GM13976 (cell line): Measurements from ENCODE around the gene BTBD16.

Experiments
- DNase-seq: peaks from one replicate; pipeline ENCODE4 v3.0.0; 2012; ENCODE audit warnings: low spot score
- in situ Hi-C: fragments of 300-500 bp; cut with MboI; formaldehyde crosslinking; loops from one replicate; pipeline ENCODE4 v1.12.0; 2022; ENCODE audit warnings: low sequenced_read_pairs, mixed read lengths, inconsistent platforms; ENCODE audit not compliant: unreplicated experiment
- TF ChIP-seq, protein P1 (sequence below): IDR thresholded peaks from 2 replicates; pipeline ENCODE4 v1.5.1; 2012; ENCODE audit warnings: borderline replicate concordance, mild to moderate bottlenecking; ENCODE audit not compliant: insufficient read depth; ENCODE audit errors: extremely low read depth, missing control alignments, control extremely low read depth

BTBD16 gene

DNA sequence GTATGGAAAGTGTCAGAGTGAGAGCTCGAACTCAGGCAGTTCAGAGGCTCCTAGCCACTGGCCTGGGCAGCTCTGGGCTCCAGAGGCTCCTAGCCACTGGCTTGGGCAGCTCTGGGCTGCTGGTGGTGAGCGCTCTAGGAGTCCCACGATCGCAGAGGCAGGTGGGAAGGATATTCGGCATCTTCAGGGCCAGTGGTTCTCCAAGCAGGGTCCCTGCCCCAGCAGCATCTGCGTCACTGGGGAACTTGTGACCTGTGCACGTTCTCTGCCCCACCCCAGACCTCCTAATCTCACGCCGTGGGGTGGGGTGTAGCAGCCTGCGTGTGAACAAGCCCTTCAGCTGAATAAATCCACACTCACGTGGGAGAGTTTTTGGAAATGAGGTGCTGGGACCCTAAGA is 25.2 kb upstream of the BTBD16 start:
- TF ChIP-seq, protein P1, sequence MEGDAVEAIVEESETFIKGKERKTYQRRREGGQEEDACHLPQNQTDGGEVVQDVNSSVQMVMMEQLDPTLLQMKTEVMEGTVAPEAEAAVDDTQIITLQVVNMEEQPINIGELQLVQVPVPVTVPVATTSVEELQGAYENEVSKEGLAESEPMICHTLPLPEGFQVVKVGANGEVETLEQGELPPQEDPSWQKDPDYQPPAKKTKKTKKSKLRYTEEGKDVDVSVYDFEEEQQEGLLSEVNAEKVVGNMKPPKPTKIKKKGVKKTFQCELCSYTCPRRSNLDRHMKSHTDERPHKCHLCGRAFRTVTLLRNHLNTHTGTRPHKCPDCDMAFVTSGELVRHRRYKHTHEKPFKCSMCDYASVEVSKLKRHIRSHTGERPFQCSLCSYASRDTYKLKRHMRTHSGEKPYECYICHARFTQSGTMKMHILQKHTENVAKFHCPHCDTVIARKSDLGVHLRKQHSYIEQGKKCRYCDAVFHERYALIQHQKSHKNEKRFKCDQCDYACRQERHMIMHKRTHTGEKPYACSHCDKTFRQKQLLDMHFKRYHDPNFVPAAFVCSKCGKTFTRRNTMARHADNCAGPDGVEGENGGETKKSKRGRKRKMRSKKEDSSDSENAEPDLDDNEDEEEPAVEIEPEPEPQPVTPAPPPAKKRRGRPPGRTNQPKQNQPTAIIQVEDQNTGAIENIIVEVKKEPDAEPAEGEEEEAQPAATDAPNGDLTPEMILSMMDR = no peak
- DNase-seq = no peak
- in situ Hi-C loops = no loop called here

DNA sequence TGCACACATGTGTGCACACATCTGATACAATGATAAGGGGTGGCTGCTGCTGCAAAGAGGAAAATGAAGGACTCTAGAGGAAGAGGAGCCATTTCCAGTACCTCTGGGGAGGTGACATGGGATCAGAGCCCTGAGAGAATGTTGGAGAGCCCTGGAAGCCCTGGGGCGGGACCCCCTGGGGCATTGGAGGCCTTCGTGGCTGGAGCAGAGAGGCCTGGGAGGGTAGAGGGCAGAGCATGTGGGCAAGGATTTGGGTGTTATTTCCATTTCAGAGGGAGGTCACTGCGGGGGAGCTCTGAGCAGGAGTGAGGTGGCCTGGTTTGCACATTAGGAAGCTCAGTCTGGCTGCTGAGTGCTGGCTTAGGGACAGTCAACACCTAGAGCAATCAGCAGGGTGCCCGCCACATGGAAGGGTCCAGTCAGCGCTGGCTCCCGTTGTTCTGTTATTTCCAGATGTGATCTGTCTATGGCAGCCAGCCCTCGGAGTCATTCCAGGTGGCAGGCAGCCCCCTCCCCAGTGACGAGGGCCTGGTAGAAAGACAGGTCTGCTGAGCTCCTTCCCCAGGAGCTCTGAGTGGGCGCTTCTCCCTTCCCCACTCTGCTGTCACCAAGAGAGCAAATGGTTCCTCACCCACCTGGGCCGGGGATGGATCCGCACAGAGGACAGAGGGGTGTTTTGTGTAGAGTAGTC is 24.1 kb upstream of the BTBD16 start:
- DNase-seq = no peak
- TF ChIP-seq, protein P1 = no peak
- in situ Hi-C loops = no loop called here

DNA sequence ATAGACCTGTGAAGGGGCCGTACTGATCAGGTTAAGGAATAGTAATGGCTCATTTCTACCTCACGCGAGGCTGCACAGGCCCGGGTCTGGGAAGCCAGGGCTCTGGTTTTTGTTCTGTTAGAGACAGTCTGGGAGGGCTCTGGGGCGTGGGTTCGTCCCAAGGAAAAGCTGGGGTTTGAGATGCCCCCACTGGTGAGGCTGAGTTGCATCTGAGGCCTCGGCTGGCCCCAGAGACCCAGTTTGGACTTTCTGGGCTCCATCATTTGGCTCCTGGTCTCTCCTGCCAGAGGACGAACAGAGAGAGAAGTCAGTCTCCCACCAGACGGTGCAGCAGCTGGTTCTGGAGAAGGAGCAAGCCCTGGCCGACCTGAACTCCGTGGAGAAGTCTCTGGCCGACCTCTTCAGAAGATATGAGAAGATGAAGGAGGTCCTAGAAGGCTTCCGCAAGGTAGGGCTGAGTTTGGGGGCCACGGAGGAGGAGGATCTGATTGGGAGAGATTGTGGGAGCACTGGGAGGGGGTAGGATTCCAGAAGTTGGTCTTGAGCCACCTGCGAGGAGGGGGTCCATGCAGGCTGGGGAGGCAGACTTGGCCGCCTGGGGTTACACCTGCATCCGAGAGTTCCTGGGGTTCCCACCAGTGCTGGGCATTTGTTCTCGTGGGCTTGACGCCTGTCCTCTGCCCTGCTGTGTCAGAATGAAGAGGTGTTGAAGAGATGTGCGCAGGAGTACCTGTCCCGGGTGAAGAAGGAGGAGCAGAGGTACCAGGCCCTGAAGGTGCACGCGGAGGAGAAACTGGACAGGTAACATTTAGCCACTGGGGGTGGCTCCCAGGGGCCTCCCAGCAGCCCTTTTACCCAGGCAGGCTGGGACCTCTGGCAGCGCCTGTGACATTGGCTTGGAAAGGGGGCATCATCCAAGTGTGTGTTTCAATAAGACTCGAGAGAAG is 22.5 kb upstream of the BTBD16 start:
- DNase-seq = no peak
- TF ChIP-seq, protein P1 = no peak
- in situ Hi-C loops = no loop called here

DNA sequence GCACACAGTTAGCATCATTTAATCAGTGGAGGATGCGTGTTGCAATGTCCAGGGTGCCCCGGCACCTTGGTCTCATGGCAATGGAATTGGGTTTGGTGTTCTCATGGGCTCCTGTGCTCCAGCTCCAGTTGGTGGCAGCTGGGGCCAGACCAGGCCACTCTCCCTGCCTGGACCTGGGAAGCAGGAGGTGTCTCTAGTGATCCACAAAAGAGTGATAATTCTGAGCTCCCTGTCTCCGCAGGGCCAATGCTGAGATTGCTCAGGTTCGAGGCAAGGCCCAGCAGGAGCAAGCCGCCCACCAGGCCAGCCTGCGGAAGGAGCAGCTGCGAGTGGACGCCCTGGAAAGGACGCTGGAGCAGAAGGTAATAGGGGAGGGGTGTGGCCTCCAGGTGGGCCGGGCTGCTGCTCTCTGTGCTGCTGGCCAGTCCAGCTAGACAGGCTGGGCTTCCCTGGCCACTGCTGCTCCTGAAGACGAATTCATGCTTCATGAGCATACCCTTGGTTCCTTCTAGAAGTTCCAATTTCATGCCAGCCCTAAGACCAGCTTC is 21.7 kb upstream of the BTBD16 start:
- TF ChIP-seq, protein P1 = no peak
- in situ Hi-C loops = no loop called here
- no peak for DNase-seq

DNA sequence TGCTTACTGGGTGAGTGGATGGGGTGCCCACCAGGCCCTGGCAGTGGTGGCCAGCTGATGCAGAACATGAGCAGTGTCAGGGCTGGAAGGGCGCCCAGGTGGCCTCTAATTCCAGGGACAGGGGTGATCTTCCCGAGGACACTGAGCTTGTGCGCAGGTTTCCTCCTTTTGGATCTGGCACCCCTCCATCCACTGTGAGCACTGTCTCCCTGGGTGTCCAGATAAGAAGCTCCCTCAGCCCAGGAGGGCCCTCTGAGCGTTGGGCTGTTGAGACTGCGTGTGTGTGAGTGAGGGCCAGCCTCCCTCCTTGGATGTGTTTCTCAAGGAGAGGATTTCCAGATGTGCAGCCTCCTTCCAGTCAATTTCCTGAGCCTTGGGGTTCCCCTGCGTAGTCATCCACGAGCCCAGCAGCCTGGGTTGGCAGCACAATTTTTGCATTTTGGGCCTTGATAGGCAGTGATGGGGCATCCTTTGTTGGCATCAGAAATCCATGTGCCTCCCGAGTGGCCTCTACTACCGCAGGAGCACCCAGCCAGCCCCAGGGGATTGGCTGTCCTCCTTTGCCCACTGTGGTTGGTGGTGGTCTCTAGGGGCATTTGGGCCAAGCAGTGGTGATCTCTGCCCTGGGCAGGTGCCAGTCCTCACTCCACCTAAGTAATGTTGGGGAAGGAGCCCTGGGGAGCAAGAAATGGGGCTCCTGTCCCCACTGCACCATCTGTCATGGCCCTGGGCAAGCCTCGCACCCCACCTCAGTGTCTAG is 20.9 kb upstream of the BTBD16 start:
- TF ChIP-seq, protein P1 = no peak
- in situ Hi-C loops = no loop called here
- no peak for DNase-seq
